ENCODE results near the gene NR6A1. TPM values are rescaled to one million over a fixed set of nuclear protein-coding genes. Genes with fewer than 3 reads are reported as not detected.

The NR6A1 gene
- total RNA-seq, 1 donor from 2014 or later: 0.56 TPM

- no peak for TF ChIP-seq CTCF (IDR thresholded peaks at IDR 0.05)
- DNase-seq (ENCODE audit: extremely low spot score, unreplicated experiment): peak; percentile 84
- Mint-ChIP-seq H3K4me3 (ENCODE audit: unreplicated experiment) (peak overlapping the region; percentile 47), H3K9me3 (ENCODE audit: unreplicated experiment) (no peaks in the 10 kb centered on the region), H3K36me3 (ENCODE audit: unreplicated experiment) (no peaks in the 10 kb centered on the region), H3K27ac (ENCODE audit: unreplicated experiment) (peak overlapping the region; percentile 99), H3K27me3 (ENCODE audit: unreplicated experiment) (no peaks in the 10 kb centered on the region), H3K4me1 (ENCODE audit: unreplicated experiment) (peaks cover 72% of the 10 kb centered on the region)
These were observed 9.1 kb upstream of the NR6A1 start for GRCh38 chr9:124780060-124780756.

DNA sequence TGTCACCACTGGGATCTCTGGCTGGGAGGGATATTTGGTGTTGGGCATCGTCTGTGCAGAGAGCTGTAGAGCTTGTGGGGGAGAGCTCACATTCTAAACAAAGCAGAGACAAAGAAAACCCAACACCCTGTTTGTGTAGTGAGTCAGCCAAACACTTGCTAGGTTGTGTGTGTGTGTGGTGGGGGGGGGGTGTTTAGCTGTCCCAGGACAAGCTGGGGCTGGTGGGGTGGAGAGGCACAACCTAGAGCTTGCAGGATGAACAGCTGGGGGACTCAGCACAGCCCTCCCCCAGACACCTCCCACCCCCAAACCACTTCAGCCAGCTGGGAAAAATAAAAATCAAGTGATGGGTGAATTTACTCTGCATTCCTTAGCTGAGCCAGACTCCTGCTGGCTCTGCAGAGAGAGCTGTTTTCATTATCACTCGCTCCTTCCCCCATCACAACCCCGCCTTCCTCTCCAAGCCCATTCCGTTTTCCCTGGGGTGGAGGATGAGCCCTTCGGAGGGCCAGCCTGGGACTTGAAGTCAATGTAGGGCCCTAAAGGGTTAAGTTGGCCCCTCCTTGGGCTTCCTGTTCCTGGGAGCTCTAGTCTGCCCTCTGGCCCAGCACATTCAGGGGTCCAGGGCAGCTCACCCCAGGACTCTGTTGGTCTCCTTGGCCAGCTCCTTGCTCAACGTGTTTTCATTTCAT, 8.4 kb upstream of the NR6A1 start:
- Mint-ChIP-seq H3K4me3 (ENCODE audit: unreplicated experiment) (peak overlapping the region; percentile 63), H3K4me1 (ENCODE audit: unreplicated experiment) (peaks cover 72% of the 10 kb centered on the region), H3K27ac (ENCODE audit: unreplicated experiment) (peak overlapping the region; percentile 99), H3K27me3 (ENCODE audit: unreplicated experiment) (no peaks in the 10 kb centered on the region), H3K36me3 (ENCODE audit: unreplicated experiment) (no peaks in the 10 kb centered on the region), H3K9me3 (ENCODE audit: unreplicated experiment) (no peaks in the 10 kb centered on the region)
- TF ChIP-seq CTCF (IDR thresholded peaks at IDR 0.05): no peak
- peak; percentile 92 for DNase-seq (ENCODE audit: extremely low spot score, unreplicated experiment)

- Mint-ChIP-seq H3K4me1 (ENCODE audit: unreplicated experiment) (peaks cover 67% of the 10 kb centered on the region), H3K9me3 (ENCODE audit: unreplicated experiment) (no peaks in the 10 kb centered on the region), H3K27me3 (ENCODE audit: unreplicated experiment) (no peaks in the 10 kb centered on the region), H3K4me3 (ENCODE audit: unreplicated experiment) (peak overlapping the region; percentile 63), H3K36me3 (ENCODE audit: unreplicated experiment) (no peaks in the 10 kb centered on the region), H3K27ac (ENCODE audit: unreplicated experiment) (peak overlapping the region; percentile 99)
- DNase-seq (ENCODE audit: extremely low spot score, unreplicated experiment): peak; percentile 51
- TF ChIP-seq CTCF (IDR thresholded peaks at IDR 0.05): no peak
These were observed 7.7 kb upstream of the NR6A1 start for GRCh38 chr9:124778575-124779367.

- Mint-ChIP-seq H3K27me3 (ENCODE audit: unreplicated experiment) (no peaks in the 10 kb centered on the region), H3K4me1 (ENCODE audit: unreplicated experiment) (peaks cover 52% of the 10 kb centered on the region), H3K27ac (ENCODE audit: unreplicated experiment) (peak within 1 kb of the TSS; percentile 80), H3K9me3 (ENCODE audit: unreplicated experiment) (no peaks in the 10 kb centered on the region), H3K36me3 (ENCODE audit: unreplicated experiment) (no peaks in the 10 kb centered on the region), H3K4me3 (ENCODE audit: unreplicated experiment) (peak within 1 kb of the TSS; percentile 78)
- peak; percentile 62 for TF ChIP-seq CTCF (IDR thresholded peaks at IDR 0.05)
- peak; percentile 86 for DNase-seq (ENCODE audit: extremely low spot score, unreplicated experiment)
These were observed 6.0 kb upstream of the NR6A1 start, which contains the start of gene OLFML2A for GRCh38 chr9:124776954-124777648. Gene OLFML2A (plus strand): TSS chr9:124777133. CDS start chr9:124777271, 138 bp downstream.
